ENCODE measurements around the gene ANKRD50. TPM values are rescaled to one million over a fixed set of nuclear protein-coding genes. Genes with fewer than 3 reads are reported as not detected.

ANKRD50 gene
- polyA plus RNA-seq, 1 donor from 2014 or later, result 17.0 TPM

DNA sequence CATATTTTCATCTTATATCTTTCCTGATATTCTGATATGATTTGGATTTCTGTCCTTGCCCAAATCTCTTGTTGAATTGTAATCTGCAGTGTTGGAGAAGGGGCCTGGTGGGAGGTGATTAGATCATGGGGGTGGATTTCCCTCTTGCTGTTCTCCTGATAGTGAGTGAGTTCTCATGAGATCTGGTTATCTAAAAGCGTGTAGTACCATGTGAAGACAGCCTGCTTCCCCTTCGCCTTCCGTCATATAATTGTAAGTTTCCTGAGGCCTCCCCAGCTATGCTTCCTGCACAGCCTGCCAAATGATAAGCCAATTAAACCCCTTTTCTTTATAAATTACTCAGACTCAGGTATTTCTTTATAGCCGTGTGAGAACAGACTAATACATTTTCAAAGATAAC, 77.2 kb downstream of the ANKRD50 start:
- no peaks in the 10 kb centered on the region for H3K9me3 ChIP-seq (ENCODE audit: low read length)
- TF ChIP-seq EZH2 (IDR thresholded peaks at IDR 0.05; ENCODE audit: borderline replicate concordance, insufficient read depth, low read length, poor library complexity, severe bottlenecking) (no peak), MXI1 (conservative IDR thresholded peaks at IDR 0.05; ENCODE audit: poor library complexity, severe bottlenecking) (no peak), POLR2AphosphoS5 (IDR thresholded peaks at IDR 0.05) (no peak), SMC3 (conservative IDR thresholded peaks at IDR 0.05; ENCODE audit: poor library complexity) (no peak), RAD21 (conservative IDR thresholded peaks at IDR 0.05) (no peak), TAF1 (IDR thresholded peaks at IDR 0.05; ENCODE audit: low read depth) (no peak), EP300 (conservative IDR thresholded peaks at IDR 0.05; ENCODE audit: poor library complexity, severe bottlenecking) (no peak)
- TF ChIP-seq, protein P1, sequence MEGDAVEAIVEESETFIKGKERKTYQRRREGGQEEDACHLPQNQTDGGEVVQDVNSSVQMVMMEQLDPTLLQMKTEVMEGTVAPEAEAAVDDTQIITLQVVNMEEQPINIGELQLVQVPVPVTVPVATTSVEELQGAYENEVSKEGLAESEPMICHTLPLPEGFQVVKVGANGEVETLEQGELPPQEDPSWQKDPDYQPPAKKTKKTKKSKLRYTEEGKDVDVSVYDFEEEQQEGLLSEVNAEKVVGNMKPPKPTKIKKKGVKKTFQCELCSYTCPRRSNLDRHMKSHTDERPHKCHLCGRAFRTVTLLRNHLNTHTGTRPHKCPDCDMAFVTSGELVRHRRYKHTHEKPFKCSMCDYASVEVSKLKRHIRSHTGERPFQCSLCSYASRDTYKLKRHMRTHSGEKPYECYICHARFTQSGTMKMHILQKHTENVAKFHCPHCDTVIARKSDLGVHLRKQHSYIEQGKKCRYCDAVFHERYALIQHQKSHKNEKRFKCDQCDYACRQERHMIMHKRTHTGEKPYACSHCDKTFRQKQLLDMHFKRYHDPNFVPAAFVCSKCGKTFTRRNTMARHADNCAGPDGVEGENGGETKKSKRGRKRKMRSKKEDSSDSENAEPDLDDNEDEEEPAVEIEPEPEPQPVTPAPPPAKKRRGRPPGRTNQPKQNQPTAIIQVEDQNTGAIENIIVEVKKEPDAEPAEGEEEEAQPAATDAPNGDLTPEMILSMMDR (IDR thresholded peaks at IDR 0.05; ENCODE audit: poor library complexity, severe bottlenecking), result no peak
- TF ChIP-seq, protein P2, sequence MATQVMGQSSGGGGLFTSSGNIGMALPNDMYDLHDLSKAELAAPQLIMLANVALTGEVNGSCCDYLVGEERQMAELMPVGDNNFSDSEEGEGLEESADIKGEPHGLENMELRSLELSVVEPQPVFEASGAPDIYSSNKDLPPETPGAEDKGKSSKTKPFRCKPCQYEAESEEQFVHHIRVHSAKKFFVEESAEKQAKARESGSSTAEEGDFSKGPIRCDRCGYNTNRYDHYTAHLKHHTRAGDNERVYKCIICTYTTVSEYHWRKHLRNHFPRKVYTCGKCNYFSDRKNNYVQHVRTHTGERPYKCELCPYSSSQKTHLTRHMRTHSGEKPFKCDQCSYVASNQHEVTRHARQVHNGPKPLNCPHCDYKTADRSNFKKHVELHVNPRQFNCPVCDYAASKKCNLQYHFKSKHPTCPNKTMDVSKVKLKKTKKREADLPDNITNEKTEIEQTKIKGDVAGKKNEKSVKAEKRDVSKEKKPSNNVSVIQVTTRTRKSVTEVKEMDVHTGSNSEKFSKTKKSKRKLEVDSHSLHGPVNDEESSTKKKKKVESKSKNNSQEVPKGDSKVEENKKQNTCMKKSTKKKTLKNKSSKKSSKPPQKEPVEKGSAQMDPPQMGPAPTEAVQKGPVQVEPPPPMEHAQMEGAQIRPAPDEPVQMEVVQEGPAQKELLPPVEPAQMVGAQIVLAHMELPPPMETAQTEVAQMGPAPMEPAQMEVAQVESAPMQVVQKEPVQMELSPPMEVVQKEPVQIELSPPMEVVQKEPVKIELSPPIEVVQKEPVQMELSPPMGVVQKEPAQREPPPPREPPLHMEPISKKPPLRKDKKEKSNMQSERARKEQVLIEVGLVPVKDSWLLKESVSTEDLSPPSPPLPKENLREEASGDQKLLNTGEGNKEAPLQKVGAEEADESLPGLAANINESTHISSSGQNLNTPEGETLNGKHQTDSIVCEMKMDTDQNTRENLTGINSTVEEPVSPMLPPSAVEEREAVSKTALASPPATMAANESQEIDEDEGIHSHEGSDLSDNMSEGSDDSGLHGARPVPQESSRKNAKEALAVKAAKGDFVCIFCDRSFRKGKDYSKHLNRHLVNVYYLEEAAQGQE (IDR thresholded peaks at IDR 0.05; ENCODE audit: borderline replicate concordance), result no peak
- no peak overlapping the region for H3K27ac ChIP-seq (ENCODE audit: low read length)
- H4K20me1 ChIP-seq (ENCODE audit: insufficient read depth), result no peaks in the 10 kb centered on the region
- no peaks in the 10 kb centered on the region for H3K79me2 ChIP-seq (replicated peaks; ENCODE audit: insufficient read depth, low read length)
- peaks cover 19% of the 10 kb centered on the region for H3K27me3 ChIP-seq (ENCODE audit: insufficient read depth, low read depth, low read length)
- H2AFZ ChIP-seq (ENCODE audit: low read depth, low read length), result no peak overlapping the region
- H3F3A ChIP-seq (ENCODE audit: insufficient read depth, low read length, poor library complexity, severe bottlenecking), result no peaks in the 10 kb centered on the region
- H3K36me3 ChIP-seq (ENCODE audit: insufficient read depth, low read length), result no peaks in the 10 kb centered on the region
- no peaks in the 10 kb centered on the region for H3K9me2 ChIP-seq (ENCODE audit: insufficient read depth, low read length)
- H3K4me3 ChIP-seq (ENCODE audit: low read length), result no peak overlapping the region
- H3K9ac ChIP-seq (ENCODE audit: low read length), result no peak overlapping the region
- H3K4me2 ChIP-seq (ENCODE audit: low read length), result no peak overlapping the region

DNA sequence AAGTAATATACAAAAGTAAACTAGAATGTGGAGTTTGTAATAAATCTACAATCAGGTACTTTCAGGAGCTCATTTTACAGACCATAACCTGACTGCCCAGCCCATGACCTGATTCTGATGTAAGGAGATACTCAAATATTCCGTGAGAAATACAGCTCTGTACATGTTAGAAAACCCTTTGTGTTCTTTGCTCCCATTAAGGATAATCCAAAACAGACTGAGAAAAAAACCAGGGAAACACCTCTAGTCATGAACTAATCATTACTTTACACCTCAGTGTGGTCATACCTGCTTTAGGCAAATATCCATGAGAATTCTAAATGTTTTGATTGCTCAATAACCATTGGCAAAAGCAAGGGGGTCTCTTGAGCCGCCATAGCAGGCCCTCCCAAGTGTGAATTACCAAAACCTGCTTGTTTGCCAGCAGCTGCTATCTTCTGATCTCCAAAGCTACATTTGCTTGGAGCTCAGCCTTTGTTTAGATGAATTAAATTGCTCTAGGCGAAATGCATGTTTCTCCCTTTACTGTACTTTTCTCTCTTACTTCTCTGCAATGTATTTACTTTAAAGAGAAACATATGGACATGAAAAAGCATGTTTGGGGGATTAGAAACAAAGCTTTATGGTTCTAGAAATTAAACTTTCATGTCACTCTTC, 79.1 kb downstream of the ANKRD50 start:
- H3K4me3 ChIP-seq (ENCODE audit: low read length), result no peak overlapping the region
- TF ChIP-seq, protein P2 (IDR thresholded peaks at IDR 0.05; ENCODE audit: borderline replicate concordance), result no peak
- TF ChIP-seq, protein P1 (IDR thresholded peaks at IDR 0.05; ENCODE audit: poor library complexity, severe bottlenecking), result no peak
- TF ChIP-seq MXI1 (conservative IDR thresholded peaks at IDR 0.05; ENCODE audit: poor library complexity, severe bottlenecking) (no peak), POLR2AphosphoS5 (IDR thresholded peaks at IDR 0.05) (no peak), TAF1 (IDR thresholded peaks at IDR 0.05; ENCODE audit: low read depth) (no peak), EZH2 (IDR thresholded peaks at IDR 0.05; ENCODE audit: borderline replicate concordance, insufficient read depth, low read length, poor library complexity, severe bottlenecking) (no peak), RAD21 (conservative IDR thresholded peaks at IDR 0.05) (no peak), EP300 (conservative IDR thresholded peaks at IDR 0.05; ENCODE audit: poor library complexity, severe bottlenecking) (no peak), SMC3 (conservative IDR thresholded peaks at IDR 0.05; ENCODE audit: poor library complexity) (no peak)
- no peak overlapping the region for H3K4me2 ChIP-seq (ENCODE audit: low read length)
- no peaks in the 10 kb centered on the region for H3K9me3 ChIP-seq (ENCODE audit: low read length)
- no peak overlapping the region for H3K9ac ChIP-seq (ENCODE audit: low read length)
- H3K27ac ChIP-seq (ENCODE audit: low read length), result no peak overlapping the region
- H3K36me3 ChIP-seq (ENCODE audit: insufficient read depth, low read length), result no peaks in the 10 kb centered on the region
- H2AFZ ChIP-seq (ENCODE audit: low read depth, low read length), result no peak overlapping the region
- no peaks in the 10 kb centered on the region for H3K9me2 ChIP-seq (ENCODE audit: insufficient read depth, low read length)
- no peaks in the 10 kb centered on the region for H3K79me2 ChIP-seq (replicated peaks; ENCODE audit: insufficient read depth, low read length)
- H4K20me1 ChIP-seq (ENCODE audit: insufficient read depth), result no peaks in the 10 kb centered on the region
- H3K27me3 ChIP-seq (ENCODE audit: insufficient read depth, low read depth, low read length), result peaks cover 19% of the 10 kb centered on the region
- H3F3A ChIP-seq (ENCODE audit: insufficient read depth, low read length, poor library complexity, severe bottlenecking), result no peaks in the 10 kb centered on the region
